GM21390 (cell line): ENCODE results near the gene CDC25A.

ENCODE experiments used
- ATAC-seq: cut with Tn5 transposase; IDR thresholded peaks from one replicate; pipeline ENCODE4 v1.9.1; 2021; ENCODE audit not compliant: unreplicated experiment

The CDC25A gene

DNA sequence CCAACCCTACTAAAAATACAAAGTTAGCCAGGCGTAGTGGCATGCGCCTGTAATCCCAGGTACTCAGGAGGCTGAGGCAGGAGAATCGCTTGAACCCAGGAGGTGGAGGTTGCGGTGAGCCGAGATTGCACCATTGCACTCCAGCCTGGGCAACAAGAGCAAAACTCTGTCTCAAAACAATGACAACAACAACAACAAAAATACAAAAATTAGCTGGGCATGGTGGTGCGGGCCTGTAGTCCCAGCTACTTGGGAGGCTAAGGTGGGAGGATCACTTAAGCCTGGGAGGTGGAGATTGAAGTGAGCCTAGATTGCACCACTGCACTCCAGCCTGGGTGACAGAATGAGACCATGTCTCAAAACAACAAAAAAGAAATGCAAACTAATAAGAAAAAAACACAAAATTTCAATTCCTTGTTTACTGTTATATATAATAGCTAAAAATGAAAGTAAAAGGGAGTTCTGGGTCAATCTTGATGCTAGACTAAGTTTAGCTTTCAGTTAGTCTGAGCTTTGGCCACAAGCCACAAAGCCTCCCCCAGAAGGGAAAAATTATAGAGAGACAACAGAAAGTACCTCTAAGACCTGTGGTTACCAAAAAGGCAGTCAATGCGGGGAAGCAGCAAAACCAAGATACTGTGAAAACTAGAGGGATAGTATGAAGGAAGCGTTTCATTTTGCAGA lies 76.0 kb downstream of the CDC25A start:
- ATAC-seq: peak; percentile 93

DNA sequence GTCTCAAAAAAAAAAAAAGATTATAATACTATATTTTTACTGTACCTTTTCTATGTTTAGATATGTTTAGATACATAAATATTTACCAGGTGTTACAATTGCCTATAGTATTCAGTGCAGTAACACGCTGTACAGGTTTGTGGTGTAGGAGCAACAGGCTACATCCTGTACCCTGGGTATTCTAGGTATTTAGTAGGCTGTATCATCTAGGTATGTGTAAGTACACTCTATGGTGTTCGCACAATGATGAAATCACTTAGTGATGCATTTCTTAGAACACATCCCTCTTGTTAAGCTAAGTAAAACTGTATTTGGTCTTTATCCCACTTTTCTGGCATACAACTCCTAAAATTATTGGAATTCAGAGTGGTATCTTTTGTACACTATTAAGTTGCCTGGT lies 77.8 kb downstream of the CDC25A start:
- ATAC-seq: no peak

DNA sequence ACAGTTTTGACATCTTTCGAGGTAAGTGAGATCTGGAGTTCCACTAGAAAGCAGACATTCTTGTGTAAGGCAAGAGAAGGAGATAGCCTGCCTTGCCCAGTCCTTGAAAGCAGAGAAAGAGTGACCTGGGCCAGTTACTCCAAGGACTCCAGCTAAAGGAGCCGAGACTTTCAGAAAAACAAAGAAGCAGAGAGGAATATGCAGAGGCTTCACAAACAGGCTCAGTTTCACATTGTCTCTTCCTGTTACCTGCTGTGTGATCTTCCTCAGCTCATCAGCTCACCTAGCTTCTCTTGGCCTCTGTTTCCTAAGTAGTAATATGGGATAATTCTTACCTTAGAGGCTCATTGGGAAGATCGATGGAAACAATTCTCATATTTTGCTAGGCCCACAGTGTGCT lies 81.0 kb downstream of the CDC25A start:
- ATAC-seq: no peak
